MCF 10A (cell line): ENCODE measurements around the gene TMEM170B. TPM values are rescaled to one million over a fixed set of nuclear protein-coding genes. Genes with fewer than 3 reads are reported as not detected.

ENCODE experiments used
- BruUV-seq: library from RNA; stranded (reverse); fragments of 400-500 nt; replicated peaks from 2 replicates; lab custom pipeline; 2021; lab: Mats Ljungman, UMichigan
- CTCF ChIA-PET: fragments of 300-600 bp; sonication (Branson Sonifier 250); formaldehyde crosslinking; extraction: SDS; loops from one replicate; lab custom pipeline; 2021; ENCODE audit warnings: antibody characterized with exemption, inconsistent platforms; lab: Yijun Ruan, JAX
- POLR2A ChIA-PET: fragments of 300-600, 350-650 bp; sonication (Branson Sonifier 250); formaldehyde crosslinking; extraction: SDS; loops from one replicate; lab custom pipeline; 2020; ENCODE audit warnings: antibody characterized with exemption, inconsistent platforms; lab: Yijun Ruan, JAX
- DNase-seq: peaks from one replicate; pipeline ENCODE4 v3.0.0-alpha.2; 2018; ENCODE audit not compliant: unreplicated experiment
- H3K27ac Mint-ChIP-seq: one replicate; pipeline ENCODE4 v1.8.0; 2022; ENCODE audit warnings: mild to moderate bottlenecking, low read depth, mixed read lengths; ENCODE audit not compliant: unreplicated experiment
- H3K27me3 Mint-ChIP-seq: one replicate; pipeline ENCODE4 v1.8.0; 2022; ENCODE audit warnings: mixed read lengths; ENCODE audit not compliant: insufficient read depth, unreplicated experiment
- H3K36me3 Mint-ChIP-seq: one replicate; pipeline ENCODE4 v1.8.0; 2022; ENCODE audit warnings: mild to moderate bottlenecking, moderate library complexity, mixed read lengths; ENCODE audit not compliant: insufficient read depth, unreplicated experiment
- H3K4me1 Mint-ChIP-seq: one replicate; pipeline ENCODE4 v1.8.0; 2022; ENCODE audit warnings: mixed read lengths; ENCODE audit not compliant: insufficient read depth, unreplicated experiment
- H3K4me3 Mint-ChIP-seq: one replicate; pipeline ENCODE4 v1.8.0; 2022; ENCODE audit warnings: mild to moderate bottlenecking, moderate library complexity, mixed read lengths; ENCODE audit not compliant: unreplicated experiment
- H3K9me3 Mint-ChIP-seq: one replicate; pipeline ENCODE4 v1.8.0; 2022; ENCODE audit warnings: mixed read lengths; ENCODE audit not compliant: unreplicated experiment
- CTCF ChIP-seq: fragments of 200-600 bp; IDR thresholded peaks from one replicate; pipeline ENCODE4 v1.8.0; 2022; ENCODE audit warnings: antibody characterized with exemption, mild to moderate bottlenecking; ENCODE audit not compliant: unreplicated experiment
- intact Hi-C: fragments of 100-400 bp; cut with micrococcal nuclease; formaldehyde crosslinking; loops from 2 replicates; pipeline ENCODE4 v1.14.1; 2022
- total RNA-seq: library from RNA; stranded (reverse); gene quantifications from 2 replicates; pipeline ENCODE4 v1.2.3, GENCODE V29; 2022

Gene TMEM170B
- total RNA-seq, 1 experiment from 2014 or later: 0.70 TPM

GRCh38 chr6:11604215-11604614, 66.7 kb downstream of the TMEM170B start:
- DNase-seq: no peak
- no peaks in the 10 kb centered on the region for H3K4me1 Mint-ChIP-seq
- ChIA-PET CTCF (interaction anchor here (0.7 kb wide), 1 partner anchor 20 kb away, joined by 3 read pairs; no protein-coding TSS in a partner anchor), POLR2A (no interaction called here)
- no peak for TF ChIP-seq CTCF
- no peak overlapping the region for H3K4me3 Mint-ChIP-seq
- intact Hi-C loops: no loop called here
- no peaks in the 10 kb centered on the region for H3K36me3 Mint-ChIP-seq
- H3K27ac Mint-ChIP-seq: no peak overlapping the region
- peaks cover 45% of the 10 kb centered on the region for H3K27me3 Mint-ChIP-seq
- H3K9me3 Mint-ChIP-seq: no peaks in the 10 kb centered on the region
- no TSS peak for BruUV-seq

- no peaks in the 10 kb centered on the region for H3K9me3 Mint-ChIP-seq
- intact Hi-C loops: no loop called here
- no peaks in the 10 kb centered on the region for H3K36me3 Mint-ChIP-seq
- TF ChIP-seq CTCF: no peak
- BruUV-seq: no TSS peak
- no peak for DNase-seq
- no peak overlapping the region for H3K27ac Mint-ChIP-seq
- POLR2A ChIA-PET: interaction anchor here (0.7 kb wide), 1 partner anchor 14 kb away, joined by 3 read pairs; no protein-coding TSS in a partner anchor
- H3K4me3 Mint-ChIP-seq: no peak overlapping the region
- no peaks in the 10 kb centered on the region for H3K4me1 Mint-ChIP-seq
- H3K27me3 Mint-ChIP-seq: peaks cover 45% of the 10 kb centered on the region
- CTCF ChIA-PET: interaction anchor here (0.9 kb wide), 1 partner anchor 18 kb away, joined by 5 read pairs; no protein-coding TSS in a partner anchor
Observed at GRCh38 chr6:11604836-11605506, 67.4 kb downstream of the TMEM170B start.

- TF ChIP-seq CTCF: no peak
- Mint-ChIP-seq H3K9me3 (no peaks in the 10 kb centered on the region), H3K36me3 (no peaks in the 10 kb centered on the region), H3K27me3 (peaks cover 45% of the 10 kb centered on the region), H3K4me1 (no peaks in the 10 kb centered on the region), H3K4me3 (no peak overlapping the region), H3K27ac (no peak overlapping the region)
- intact Hi-C loops: no loop called here
- ChIA-PET CTCF (interaction anchor here (0.9 kb wide), 1 partner anchor 19 kb away, joined by 5 read pairs; no protein-coding TSS in a partner anchor), POLR2A (no interaction called here)
- DNase-seq: no peak
- BruUV-seq: no TSS peak
Observed at GRCh38 chr6:11605507-11605905, 68.0 kb downstream of the TMEM170B start.

- intact Hi-C loops: no loop called here
- CTCF ChIA-PET: interaction anchor here (1.1 kb wide), 1 partner anchor 18 kb away, joined by 4 read pairs; no protein-coding TSS in a partner anchor
- Mint-ChIP-seq H3K27me3 (peaks cover 45% of the 10 kb centered on the region), H3K27ac (no peak overlapping the region), H3K4me3 (no peak overlapping the region), H3K4me1 (no peaks in the 10 kb centered on the region), H3K36me3 (no peaks in the 10 kb centered on the region), H3K9me3 (no peaks in the 10 kb centered on the region)
- no peak for TF ChIP-seq CTCF
- no peak for DNase-seq
- BruUV-seq: no TSS peak
- POLR2A ChIA-PET: no interaction called here
Observed at GRCh38 chr6:11606332-11606731, 68.8 kb downstream of the TMEM170B start.
